Loucy (cell line): ENCODE measurements around the gene STOML3.

ENCODE experiments used
- H2AFZ ChIP-seq: fragments of 200-600 bp; sonication (generic); 2 replicates; pipeline ENCODE4 v1.6.0; 2016; ENCODE audit warnings: antibody characterized with exemption, mild to moderate bottlenecking, low read length, moderate library complexity
- H3F3A ChIP-seq: fragments of 200-600 bp; 2 replicates; pipeline ENCODE4 v1.6.0; 2016; ENCODE audit warnings: antibody characterized with exemption, low read depth, mild to moderate bottlenecking
- H3K27me3 ChIP-seq: fragments of 200-600 bp; sonication (generic); 2 replicates; pipeline ENCODE4 v1.6.1; 2014; ENCODE audit warnings: low read length, mild to moderate bottlenecking; ENCODE audit not compliant: insufficient read depth, poor library complexity, severe bottlenecking
- H3K36me3 ChIP-seq: fragments of 200-600 bp; sonication (generic); 2 replicates; pipeline ENCODE4 v1.6.1; 2016; ENCODE audit warnings: low read length; ENCODE audit not compliant: insufficient read depth
- H3K4me1 ChIP-seq: fragments of 200-600 bp; sonication (generic); 2 replicates; pipeline ENCODE4 v1.5.1; 2014; ENCODE audit warnings: low read length, mild to moderate bottlenecking; ENCODE audit not compliant: insufficient read depth, poor library complexity, severe bottlenecking
- H3K4me2 ChIP-seq: fragments of 200-600 bp; sonication (generic); 2 replicates; pipeline ENCODE4 v1.6.0; 2014; ENCODE audit warnings: antibody characterized with exemption, low read length, low read depth, mild to moderate bottlenecking; ENCODE audit not compliant: poor library complexity, severe bottlenecking
- H3K4me3 ChIP-seq: fragments of 200-600 bp; sonication (generic); 2 replicates; pipeline ENCODE4 v1.5.1; 2014; ENCODE audit warnings: low read length, mild to moderate bottlenecking, mixed read lengths; ENCODE audit not compliant: poor library complexity, severe bottlenecking
- H3K79me2 ChIP-seq: fragments of 200-600 bp; sonication (generic); 2 replicates; pipeline ENCODE4 v1.6.1; 2014; ENCODE audit warnings: low read length; ENCODE audit not compliant: insufficient read depth
- H3K9ac ChIP-seq: fragments of 200-600 bp; sonication (generic); 2 replicates; pipeline ENCODE4 v1.6.0; 2014; ENCODE audit warnings: mild to moderate bottlenecking, low read depth, low read length, moderate library complexity; ENCODE audit not compliant: poor library complexity, severe bottlenecking
- H3K9me2 ChIP-seq: fragments of 200-600 bp; sonication (generic); replicated peaks from 2 replicates; pipeline ENCODE4 v1.6.1; 2016; ENCODE audit warnings: low read depth, low read length, mixed read lengths
- H3K9me3 ChIP-seq: fragments of 200-600 bp; sonication (generic); 2 replicates; pipeline ENCODE4 v1.6.1; 2014; ENCODE audit warnings: mild to moderate bottlenecking, antibody characterized with exemption, low read length, low read depth; ENCODE audit not compliant: insufficient read depth
- H4K20me1 ChIP-seq: fragments of 200-600 bp; sonication (generic); 2 replicates; pipeline ENCODE4 v1.6.0; 2014; ENCODE audit warnings: antibody characterized with exemption, low read length, mild to moderate bottlenecking; ENCODE audit not compliant: insufficient read depth, poor library complexity, severe bottlenecking
- EZH2phosphoT487 ChIP-seq: fragments of 200-600 bp; IDR thresholded peaks from 2 replicates; pipeline ENCODE4 v1.6.1; 2018; ENCODE audit warnings: antibody characterized with exemption, mild to moderate bottlenecking, moderate library complexity, borderline replicate concordance
- TF ChIP-seq, protein P1 (sequence below): fragments of 200-600 bp; sonication (generic); conservative IDR thresholded peaks from 2 replicates; pipeline ENCODE4 v1.5.1; 2014; ENCODE audit warnings: mild to moderate bottlenecking, antibody characterized with exemption, low read length

The STOML3 gene

DNA sequence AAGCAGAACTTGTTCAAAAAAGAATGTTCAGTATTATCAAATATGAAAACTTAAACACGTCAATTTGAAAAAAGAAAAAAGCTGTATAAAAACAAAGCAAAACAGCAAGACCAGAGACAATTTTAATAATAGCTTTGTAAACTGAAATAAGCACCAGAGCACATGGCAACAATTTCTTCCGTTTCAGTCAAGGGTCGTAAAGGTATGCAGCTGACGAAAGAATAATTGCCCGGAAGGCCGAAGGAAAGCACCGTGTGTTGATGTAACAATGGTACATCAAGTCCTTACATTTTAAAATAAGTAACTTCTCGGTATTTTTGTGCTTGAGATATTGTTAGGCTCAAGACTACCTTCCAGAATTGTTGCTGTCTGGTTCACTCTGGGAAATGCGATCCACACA, 45.6 kb upstream of the STOML3 start:
- Histone ChIP-seq H3K9me3 (no peaks in the 10 kb centered on the region), H3K9me2 (no peaks in the 10 kb centered on the region), H3K79me2 (peaks cover 90% of the 10 kb centered on the region), H3K27me3 (no peaks in the 10 kb centered on the region), H2AFZ (no peak overlapping the region), H3K4me3 (peak overlapping the region; percentile 96), H3K36me3 (no peaks in the 10 kb centered on the region), H4K20me1 (peaks cover 74% of the 10 kb centered on the region), H3F3A (no peaks in the 10 kb centered on the region), H3K9ac (peak overlapping the region; percentile 91), H3K4me2 (peak overlapping the region; percentile 97), H3K4me1 (peaks cover 58% of the 10 kb centered on the region)
- no peak for TF ChIP-seq EZH2phosphoT487
- TF ChIP-seq, protein P1, sequence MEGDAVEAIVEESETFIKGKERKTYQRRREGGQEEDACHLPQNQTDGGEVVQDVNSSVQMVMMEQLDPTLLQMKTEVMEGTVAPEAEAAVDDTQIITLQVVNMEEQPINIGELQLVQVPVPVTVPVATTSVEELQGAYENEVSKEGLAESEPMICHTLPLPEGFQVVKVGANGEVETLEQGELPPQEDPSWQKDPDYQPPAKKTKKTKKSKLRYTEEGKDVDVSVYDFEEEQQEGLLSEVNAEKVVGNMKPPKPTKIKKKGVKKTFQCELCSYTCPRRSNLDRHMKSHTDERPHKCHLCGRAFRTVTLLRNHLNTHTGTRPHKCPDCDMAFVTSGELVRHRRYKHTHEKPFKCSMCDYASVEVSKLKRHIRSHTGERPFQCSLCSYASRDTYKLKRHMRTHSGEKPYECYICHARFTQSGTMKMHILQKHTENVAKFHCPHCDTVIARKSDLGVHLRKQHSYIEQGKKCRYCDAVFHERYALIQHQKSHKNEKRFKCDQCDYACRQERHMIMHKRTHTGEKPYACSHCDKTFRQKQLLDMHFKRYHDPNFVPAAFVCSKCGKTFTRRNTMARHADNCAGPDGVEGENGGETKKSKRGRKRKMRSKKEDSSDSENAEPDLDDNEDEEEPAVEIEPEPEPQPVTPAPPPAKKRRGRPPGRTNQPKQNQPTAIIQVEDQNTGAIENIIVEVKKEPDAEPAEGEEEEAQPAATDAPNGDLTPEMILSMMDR, result no peak

DNA sequence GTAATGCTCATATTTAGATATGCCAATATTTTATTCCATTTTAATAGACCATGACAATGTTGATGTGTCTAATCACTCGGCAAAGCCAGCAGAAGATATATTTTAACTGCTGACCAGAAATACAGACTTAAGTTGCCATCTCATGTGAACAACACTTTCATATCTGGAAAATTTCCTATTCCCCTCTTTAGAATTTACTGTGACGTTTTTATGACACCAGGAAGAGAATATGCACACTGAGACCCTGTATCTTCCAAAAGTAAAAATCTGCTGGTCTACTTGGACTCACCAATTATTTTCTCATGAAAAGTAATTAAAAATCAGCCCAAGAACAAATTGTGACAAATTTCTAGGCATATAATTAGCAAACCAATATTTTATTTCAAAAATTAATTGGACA, 45.2 kb upstream of the STOML3 start:
- H3K9me3 ChIP-seq, result no peaks in the 10 kb centered on the region
- peaks cover 78% of the 10 kb centered on the region for H4K20me1 ChIP-seq
- H3K9me2 ChIP-seq, result no peaks in the 10 kb centered on the region
- no peaks in the 10 kb centered on the region for H3F3A ChIP-seq
- no peak overlapping the region for H2AFZ ChIP-seq
- peak overlapping the region; percentile 91 for H3K9ac ChIP-seq
- H3K4me3 ChIP-seq, result peak overlapping the region; percentile 96
- H3K4me2 ChIP-seq, result peak overlapping the region; percentile 97
- no peaks in the 10 kb centered on the region for H3K36me3 ChIP-seq
- H3K79me2 ChIP-seq, result peaks cover 91% of the 10 kb centered on the region
- no peaks in the 10 kb centered on the region for H3K27me3 ChIP-seq
- H3K4me1 ChIP-seq, result peaks cover 58% of the 10 kb centered on the region
- TF ChIP-seq, protein P1, result no peak
- TF ChIP-seq EZH2phosphoT487, result no peak

DNA sequence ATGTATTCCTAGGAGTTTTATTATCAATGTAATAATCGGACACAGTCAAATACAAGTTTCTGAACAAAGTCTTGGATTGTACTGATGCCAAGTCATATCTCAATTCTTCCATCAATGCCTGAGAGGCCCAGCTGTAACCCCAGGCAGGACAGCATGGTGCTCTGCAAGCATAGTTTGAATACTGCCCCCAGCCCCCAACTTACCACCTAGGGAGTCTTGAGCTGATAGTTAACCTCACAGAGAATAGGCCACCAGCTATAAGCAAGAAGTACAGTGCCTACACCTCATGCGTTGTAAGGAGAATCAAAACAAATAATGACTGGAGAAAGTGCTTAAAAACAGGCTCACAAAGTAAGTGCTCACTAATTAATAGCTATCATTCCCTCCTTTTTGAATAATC, 44.6 kb upstream of the STOML3 start:
- peaks cover 91% of the 10 kb centered on the region for H3K79me2 ChIP-seq
- H4K20me1 ChIP-seq, result peaks cover 79% of the 10 kb centered on the region
- H3K4me3 ChIP-seq, result peak overlapping the region; percentile 96

More for the DNA sequence above, 44.6 kb upstream of the STOML3 start:
- Histone ChIP-seq H3K9ac (peak overlapping the region; percentile 91), H2AFZ (no peak overlapping the region), H3K36me3 (no peaks in the 10 kb centered on the region), H3K27me3 (no peaks in the 10 kb centered on the region), H3K9me3 (no peaks in the 10 kb centered on the region), H3F3A (no peaks in the 10 kb centered on the region), H3K4me1 (peaks cover 59% of the 10 kb centered on the region), H3K9me2 (no peaks in the 10 kb centered on the region), H3K4me2 (peak overlapping the region; percentile 97)
- TF ChIP-seq, protein P1, result no peak
- TF ChIP-seq EZH2phosphoT487, result no peak
